SK-N-SH treated with all-trans-retinoic acid at 6 μM for 48 hours (cell line): ENCODE data around the gene ZCCHC7.

Experiments used
- ATAC-seq: fragments of 200-7000 bp; cut with Tn5 transposase; 3 replicates; pipeline ENCODE4 v1.9.1; 2020; ENCODE audit warnings: mild to moderate bottlenecking, moderate library complexity
- ARNTL ChIP-seq: fragments of 450-650 bp; formaldehyde crosslinking; IDR thresholded peaks from 2 replicates; pipeline ENCODE4 v1.5.0; 2020; ENCODE audit warnings: low read depth, mild to moderate bottlenecking, moderate library complexity, borderline replicate concordance
- BACH2 ChIP-seq: fragments of 250-450 bp; sonication (Bioruptor Pico); IDR thresholded peaks from 2 replicates; pipeline ENCODE4 v1.9.0; 2021; ENCODE audit warnings: mild to moderate bottlenecking, borderline replicate concordance
- CSDC2 ChIP-seq: fragments of 250-450 bp; sonication (Bioruptor Pico); IDR thresholded peaks from 2 replicates; pipeline ENCODE4 v1.5.0; 2020; ENCODE audit warnings: mild to moderate bottlenecking, moderate library complexity
- ESRRG ChIP-seq: fragments of 250-450 bp; sonication (Bioruptor Pico); IDR thresholded peaks from 2 replicates; pipeline ENCODE4 v1.6.1; 2021; ENCODE audit warnings: mild to moderate bottlenecking
- GLIS3 ChIP-seq: fragments of 250-450 bp; sonication (Bioruptor Pico); IDR thresholded peaks from 2 replicates; pipeline ENCODE4 v1.5.0; 2020; ENCODE audit warnings: mild to moderate bottlenecking, moderate library complexity
- ISL1 ChIP-seq: fragments of 250-450 bp; sonication (Bioruptor Pico); IDR thresholded peaks from 2 replicates; pipeline ENCODE4 v2.1.2; 2022; ENCODE audit warnings: mild to moderate bottlenecking, moderate library complexity
- OSR1 ChIP-seq: fragments of 250-450 bp; sonication (Bioruptor Pico); IDR thresholded peaks from 2 replicates; pipeline ENCODE4 v1.8.0; 2022; ENCODE audit warnings: moderate library complexity, mild to moderate bottlenecking, inconsistent platforms
- PPARA ChIP-seq: fragments of 250-450 bp; sonication (Bioruptor Pico); IDR thresholded peaks from 2 replicates; pipeline ENCODE4 v1.5.0; 2020; ENCODE audit warnings: mild to moderate bottlenecking, borderline replicate concordance
- TCF4 ChIP-seq: fragments of 250-450 bp; sonication (Bioruptor Pico); IDR thresholded peaks from 2 replicates; pipeline ENCODE4 v1.8.0; 2021; ENCODE audit warnings: mild to moderate bottlenecking, moderate library complexity, borderline replicate concordance
- ZC3H10 ChIP-seq: fragments of 250-450 bp; sonication (Bioruptor Pico); IDR thresholded peaks from 2 replicates; pipeline ENCODE4 v1.5.1; 2021; ENCODE audit warnings: mild to moderate bottlenecking, moderate library complexity
- ZFP3 ChIP-seq: fragments of 250-450 bp; sonication (Bioruptor Pico); IDR thresholded peaks from 2 replicates; pipeline ENCODE4 v1.5.0; 2020; ENCODE audit warnings: mild to moderate bottlenecking, moderate library complexity
- ZFP30 ChIP-seq: fragments of 450-650 bp; formaldehyde crosslinking; IDR thresholded peaks from 2 replicates; pipeline ENCODE4 v1.5.0; 2022; ENCODE audit warnings: mild to moderate bottlenecking, moderate library complexity
- ZNF565 ChIP-seq: fragments of 450-650 bp; formaldehyde crosslinking; conservative IDR thresholded peaks from 2 replicates; pipeline ENCODE4 v1.5.0; 2020; ENCODE audit warnings: low read depth, mild to moderate bottlenecking, moderate library complexity
- ZNF8 ChIP-seq: fragments of 450-650 bp; formaldehyde crosslinking; IDR thresholded peaks from 2 replicates; pipeline ENCODE4 v1.5.0; 2020; ENCODE audit warnings: mild to moderate bottlenecking, moderate library complexity
- TF ChIP-seq, protein P1 (sequence below): fragments of 250-450 bp; sonication (Bioruptor Pico); IDR thresholded peaks from 2 replicates; pipeline ENCODE4 v1.5.1; 2021; ENCODE audit warnings: mild to moderate bottlenecking, moderate library complexity
- TF ChIP-seq, protein P2 (sequence below): fragments of 250-450 bp; sonication (Bioruptor Pico); IDR thresholded peaks from 2 replicates; pipeline ENCODE4 v1.5.0; 2020; ENCODE audit warnings: mild to moderate bottlenecking, moderate library complexity
- TF ChIP-seq, protein P3 (sequence below): fragments of 250-450 bp; sonication (Bioruptor Pico); IDR thresholded peaks from 2 replicates; pipeline ENCODE4 v1.5.1; 2020; ENCODE audit warnings: low read depth, mild to moderate bottlenecking, moderate library complexity
- TF ChIP-seq, protein P4 (sequence below): fragments of 250-450 bp; sonication (Bioruptor Pico); IDR thresholded peaks from 2 replicates; pipeline ENCODE4 v1.8.0; 2020; ENCODE audit warnings: mild to moderate bottlenecking, moderate library complexity, borderline replicate concordance
- TF ChIP-seq, protein P5 (sequence below): fragments of 250-450 bp; sonication (Bioruptor Pico); IDR thresholded peaks from 2 replicates; pipeline ENCODE4 v1.8.0; 2021; ENCODE audit warnings: low read depth, mild to moderate bottlenecking, moderate library complexity, borderline replicate concordance

ZCCHC7 gene

DNA sequence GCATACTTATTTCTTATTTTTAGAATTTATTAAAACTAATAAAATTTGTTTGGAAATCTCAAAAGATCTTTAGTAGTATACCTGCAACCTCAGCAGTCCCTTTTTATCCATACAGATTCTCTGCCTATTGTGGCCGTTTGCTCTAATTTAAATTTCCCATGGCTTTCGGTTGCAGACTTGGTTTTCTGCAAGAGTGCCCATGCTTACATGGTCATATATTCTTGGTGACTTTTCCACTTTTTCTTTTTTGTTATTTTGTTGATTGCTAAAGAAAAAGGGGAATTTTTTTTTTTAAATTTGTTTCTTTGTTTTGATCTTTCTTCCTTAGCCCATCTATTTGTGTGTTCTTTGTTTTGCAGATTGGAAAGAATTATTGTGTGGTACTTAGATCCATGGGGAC lies 20.6 kb downstream of the ZCCHC7 start:
- ATAC-seq = no peak
- TF ChIP-seq PPARA (CRISPR knock-in tag) = no peak
- no peak for TF ChIP-seq ZNF8
- TF ChIP-seq, protein P1, sequence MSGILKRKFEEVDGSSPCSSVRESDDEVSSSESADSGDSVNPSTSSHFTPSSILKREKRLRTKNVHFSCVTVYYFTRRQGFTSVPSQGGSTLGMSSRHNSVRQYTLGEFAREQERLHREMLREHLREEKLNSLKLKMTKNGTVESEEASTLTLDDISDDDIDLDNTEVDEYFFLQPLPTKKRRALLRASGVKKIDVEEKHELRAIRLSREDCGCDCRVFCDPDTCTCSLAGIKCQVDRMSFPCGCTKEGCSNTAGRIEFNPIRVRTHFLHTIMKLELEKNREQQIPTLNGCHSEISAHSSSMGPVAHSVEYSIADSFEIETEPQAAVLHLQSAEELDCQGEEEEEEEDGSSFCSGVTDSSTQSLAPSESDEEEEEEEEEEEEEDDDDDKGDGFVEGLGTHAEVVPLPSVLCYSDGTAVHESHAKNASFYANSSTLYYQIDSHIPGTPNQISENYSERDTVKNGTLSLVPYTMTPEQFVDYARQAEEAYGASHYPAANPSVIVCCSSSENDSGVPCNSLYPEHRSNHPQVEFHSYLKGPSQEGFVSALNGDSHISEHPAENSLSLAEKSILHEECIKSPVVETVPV (CRISPR knock-in tag) = no peak
- no peak for TF ChIP-seq GLIS3
- TF ChIP-seq ESRRG (CRISPR knock-in tag) = no peak
- TF ChIP-seq ZC3H10 (CRISPR knock-in tag) = no peak
- TF ChIP-seq, protein P2, sequence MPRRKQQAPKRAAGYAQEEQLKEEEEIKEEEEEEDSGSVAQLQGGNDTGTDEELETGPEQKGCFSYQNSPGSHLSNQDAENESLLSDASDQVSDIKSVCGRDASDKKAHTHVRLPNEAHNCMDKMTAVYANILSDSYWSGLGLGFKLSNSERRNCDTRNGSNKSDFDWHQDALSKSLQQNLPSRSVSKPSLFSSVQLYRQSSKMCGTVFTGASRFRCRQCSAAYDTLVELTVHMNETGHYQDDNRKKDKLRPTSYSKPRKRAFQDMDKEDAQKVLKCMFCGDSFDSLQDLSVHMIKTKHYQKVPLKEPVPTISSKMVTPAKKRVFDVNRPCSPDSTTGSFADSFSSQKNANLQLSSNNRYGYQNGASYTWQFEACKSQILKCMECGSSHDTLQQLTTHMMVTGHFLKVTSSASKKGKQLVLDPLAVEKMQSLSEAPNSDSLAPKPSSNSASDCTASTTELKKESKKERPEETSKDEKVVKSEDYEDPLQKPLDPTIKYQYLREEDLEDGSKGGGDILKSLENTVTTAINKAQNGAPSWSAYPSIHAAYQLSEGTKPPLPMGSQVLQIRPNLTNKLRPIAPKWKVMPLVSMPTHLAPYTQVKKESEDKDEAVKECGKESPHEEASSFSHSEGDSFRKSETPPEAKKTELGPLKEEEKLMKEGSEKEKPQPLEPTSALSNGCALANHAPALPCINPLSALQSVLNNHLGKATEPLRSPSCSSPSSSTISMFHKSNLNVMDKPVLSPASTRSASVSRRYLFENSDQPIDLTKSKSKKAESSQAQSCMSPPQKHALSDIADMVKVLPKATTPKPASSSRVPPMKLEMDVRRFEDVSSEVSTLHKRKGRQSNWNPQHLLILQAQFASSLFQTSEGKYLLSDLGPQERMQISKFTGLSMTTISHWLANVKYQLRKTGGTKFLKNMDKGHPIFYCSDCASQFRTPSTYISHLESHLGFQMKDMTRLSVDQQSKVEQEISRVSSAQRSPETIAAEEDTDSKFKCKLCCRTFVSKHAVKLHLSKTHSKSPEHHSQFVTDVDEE (CRISPR knock-in tag) = no peak
- TF ChIP-seq, protein P3, sequence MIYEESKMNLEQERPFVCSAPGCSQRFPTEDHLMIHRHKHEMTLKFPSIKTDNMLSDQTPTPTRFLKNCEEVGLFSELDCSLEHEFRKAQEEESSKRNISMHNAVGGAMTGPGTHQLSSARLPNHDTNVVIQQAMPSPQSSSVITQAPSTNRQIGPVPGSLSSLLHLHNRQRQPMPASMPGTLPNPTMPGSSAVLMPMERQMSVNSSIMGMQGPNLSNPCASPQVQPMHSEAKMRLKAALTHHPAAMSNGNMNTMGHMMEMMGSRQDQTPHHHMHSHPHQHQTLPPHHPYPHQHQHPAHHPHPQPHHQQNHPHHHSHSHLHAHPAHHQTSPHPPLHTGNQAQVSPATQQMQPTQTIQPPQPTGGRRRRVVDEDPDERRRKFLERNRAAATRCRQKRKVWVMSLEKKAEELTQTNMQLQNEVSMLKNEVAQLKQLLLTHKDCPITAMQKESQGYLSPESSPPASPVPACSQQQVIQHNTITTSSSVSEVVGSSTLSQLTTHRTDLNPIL (CRISPR knock-in tag) = no peak
- TF ChIP-seq OSR1 = no peak
- no peak for TF ChIP-seq ISL1 (CRISPR knock-in tag)
- TF ChIP-seq, protein P4, sequence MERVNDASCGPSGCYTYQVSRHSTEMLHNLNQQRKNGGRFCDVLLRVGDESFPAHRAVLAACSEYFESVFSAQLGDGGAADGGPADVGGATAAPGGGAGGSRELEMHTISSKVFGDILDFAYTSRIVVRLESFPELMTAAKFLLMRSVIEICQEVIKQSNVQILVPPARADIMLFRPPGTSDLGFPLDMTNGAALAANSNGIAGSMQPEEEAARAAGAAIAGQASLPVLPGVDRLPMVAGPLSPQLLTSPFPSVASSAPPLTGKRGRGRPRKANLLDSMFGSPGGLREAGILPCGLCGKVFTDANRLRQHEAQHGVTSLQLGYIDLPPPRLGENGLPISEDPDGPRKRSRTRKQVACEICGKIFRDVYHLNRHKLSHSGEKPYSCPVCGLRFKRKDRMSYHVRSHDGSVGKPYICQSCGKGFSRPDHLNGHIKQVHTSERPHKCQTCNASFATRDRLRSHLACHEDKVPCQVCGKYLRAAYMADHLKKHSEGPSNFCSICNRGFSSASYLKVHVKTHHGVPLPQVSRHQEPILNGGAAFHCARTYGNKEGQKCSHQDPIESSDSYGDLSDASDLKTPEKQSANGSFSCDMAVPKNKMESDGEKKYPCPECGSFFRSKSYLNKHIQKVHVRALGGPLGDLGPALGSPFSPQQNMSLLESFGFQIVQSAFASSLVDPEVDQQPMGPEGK = no peak
- no peak for TF ChIP-seq ZFP30
- no peak for TF ChIP-seq ZNF565 (CRISPR knock-in tag)
- TF ChIP-seq, protein P5, sequence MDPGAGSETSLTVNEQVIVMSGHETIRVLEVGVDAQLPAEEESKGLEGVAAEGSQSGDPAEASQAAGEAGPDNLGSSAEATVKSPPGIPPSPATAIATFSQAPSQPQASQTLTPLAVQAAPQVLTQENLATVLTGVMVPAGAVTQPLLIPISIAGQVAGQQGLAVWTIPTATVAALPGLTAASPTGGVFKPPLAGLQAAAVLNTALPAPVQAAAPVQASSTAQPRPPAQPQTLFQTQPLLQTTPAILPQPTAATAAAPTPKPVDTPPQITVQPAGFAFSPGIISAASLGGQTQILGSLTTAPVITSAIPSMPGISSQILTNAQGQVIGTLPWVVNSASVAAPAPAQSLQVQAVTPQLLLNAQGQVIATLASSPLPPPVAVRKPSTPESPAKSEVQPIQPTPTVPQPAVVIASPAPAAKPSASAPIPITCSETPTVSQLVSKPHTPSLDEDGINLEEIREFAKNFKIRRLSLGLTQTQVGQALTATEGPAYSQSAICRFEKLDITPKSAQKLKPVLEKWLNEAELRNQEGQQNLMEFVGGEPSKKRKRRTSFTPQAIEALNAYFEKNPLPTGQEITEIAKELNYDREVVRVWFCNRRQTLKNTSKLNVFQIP (CRISPR knock-in tag) = no peak
- TF ChIP-seq BACH2 (CRISPR knock-in tag) = no peak
- no peak for TF ChIP-seq ARNTL (CRISPR knock-in tag)
- no peak for TF ChIP-seq TCF4 (CRISPR knock-in tag)
- TF ChIP-seq ZFP3 = no peak

DNA sequence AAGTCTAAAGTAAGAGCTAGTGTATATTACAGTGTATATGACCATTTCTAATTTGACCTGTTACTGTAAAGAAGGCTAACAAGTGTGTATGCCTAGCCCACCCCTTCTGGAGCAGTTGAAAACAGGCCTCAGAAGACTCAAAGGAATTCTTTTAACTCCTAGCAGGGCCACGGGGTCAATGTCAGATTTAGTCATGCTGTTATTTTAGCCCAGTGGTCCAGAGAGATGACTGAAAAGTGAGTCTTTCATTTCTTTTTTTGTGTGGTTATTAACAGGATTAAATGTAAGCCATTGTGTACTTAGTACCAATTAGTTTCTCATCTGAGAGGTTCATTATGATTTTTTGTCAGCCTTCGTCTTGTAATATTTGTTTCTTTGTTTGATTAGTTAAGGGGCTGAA lies 24.4 kb downstream of the ZCCHC7 start:
- no peak for ATAC-seq
- TF ChIP-seq GLIS3 (no peak), ZFP3 (no peak), OSR1 (no peak), ARNTL (CRISPR knock-in tag) (no peak), CSDC2 (CRISPR knock-in tag) (no peak), ZC3H10 (CRISPR knock-in tag) (no peak), ZNF8 (no peak), ZNF565 (CRISPR knock-in tag) (no peak), ZFP30 (no peak)
- TF ChIP-seq, protein P4 = no peak
- TF ChIP-seq, protein P1 (CRISPR knock-in tag) = no peak
- TF ChIP-seq, protein P2 (CRISPR knock-in tag) = no peak
- TF ChIP-seq, protein P3 (CRISPR knock-in tag) = no peak
- TF ChIP-seq, protein P5 (CRISPR knock-in tag) = no peak
